CD4-positive, alpha-beta T cell (primary cell): ENCODE measurements around the gene STK32B. TPM values are rescaled to one million over a fixed set of nuclear protein-coding genes. Genes with fewer than 3 reads are reported as not detected.

Source experiments
- ATAC-seq: fragments of 200-7000 bp; cut with Tn5 transposase; one replicate; pipeline ENCODE4 v1.10.0; 2022; ENCODE audit warnings: mild to moderate bottlenecking; ENCODE audit not compliant: poor library complexity
- CTCF ChIA-PET: fragments of 350-600 bp; sonication (Branson Sonifier 250); formaldehyde crosslinking; loops from one replicate; lab custom pipeline; 2021; ENCODE audit warnings: antibody characterized with exemption, inconsistent platforms; lab: Charles Lee
- POLR2A ChIA-PET: fragments of 350-600 bp; sonication (Branson Sonifier 250); formaldehyde crosslinking; loops from one replicate; lab custom pipeline; 2021; ENCODE audit warnings: antibody characterized with exemption, inconsistent platforms; lab: Charles Lee
- DNase-seq, 14 experiments: peaks; one replicate each; pipeline ENCODE4 v3.0.0-alpha.2; 2013 to 2020; ENCODE audit warnings: mixed read lengths in 2 of 14
- H3K27ac ChIP-seq, 2 donors: one replicate each; pipeline versions ENCODE4 v1.5.1 to v1.7.0; 2013; ENCODE audit warnings: low read length in 2 of 2, low read depth in 1 of 2, mild to moderate bottlenecking in 1 of 2
- H3K27me3 ChIP-seq, 2 experiments: 1 replicate in 1 of 2; 2 replicates in 1 of 2; pipeline versions ENCODE4 v1.6.1 to v1.7.0; 2013; ENCODE audit warnings: low read length in 2 of 2, control low read depth in 1 of 2, mild to moderate bottlenecking in 1 of 2, moderate library complexity in 1 of 2; ENCODE audit not compliant: insufficient read depth in 2 of 2, control insufficient read depth in 1 of 2
- H3K36me3 ChIP-seq: one replicate; pipeline ENCODE4 v1.6.1; 2013; ENCODE audit warnings: low read length, control low read depth; ENCODE audit not compliant: insufficient read depth
- H3K4me1 ChIP-seq: one replicate; pipeline ENCODE4 v1.6.1; 2013; ENCODE audit warnings: low read length, control low read depth; ENCODE audit not compliant: insufficient read depth
- H3K4me3 ChIP-seq: one replicate; pipeline ENCODE4 v1.5.1; 2013; ENCODE audit warnings: mild to moderate bottlenecking, low read length, moderate library complexity
- H3K9me3 ChIP-seq, 2 experiments: 1 replicate in 1 of 2; 2 replicates in 1 of 2; pipeline versions ENCODE4 v1.6.1 to v1.7.0; 2013; ENCODE audit warnings: low read length in 2 of 2, mild to moderate bottlenecking in 2 of 2, control low read depth in 1 of 2, moderate library complexity in 1 of 2; ENCODE audit not compliant: control insufficient read depth in 1 of 2, insufficient read depth in 1 of 2
- H3K27ac Mint-ChIP-seq: one replicate; pipeline ENCODE4 v1.8.0; 2020; ENCODE audit warnings: mixed read lengths
- H3K27me3 Mint-ChIP-seq: one replicate; pipeline ENCODE4 v1.8.0; 2021; ENCODE audit warnings: mixed read lengths
- H3K36me3 Mint-ChIP-seq: one replicate; pipeline ENCODE4 v1.8.0; 2021; ENCODE audit warnings: low read depth, mixed read lengths
- H3K4me1 Mint-ChIP-seq: one replicate; pipeline ENCODE4 v1.8.0; 2021; ENCODE audit warnings: low read depth, mixed read lengths
- H3K4me3 Mint-ChIP-seq: one replicate; pipeline ENCODE4 v1.8.0; 2020; ENCODE audit warnings: mild to moderate bottlenecking, mixed read lengths
- H3K9me3 Mint-ChIP-seq: one replicate; pipeline ENCODE4 v1.8.0; 2020; ENCODE audit warnings: mixed read lengths
- CTCF ChIP-seq: fragments of 200-600 bp; IDR thresholded peaks from one replicate; pipeline ENCODE4 v1.8.0; 2022; ENCODE audit warnings: antibody characterized with exemption, mild to moderate bottlenecking
- intact Hi-C, 2 experiments: fragments of 100-400 bp; cut with DNase I in 1 of 2; cut with micrococcal nuclease in 1 of 2; formaldehyde crosslinking; loops; one replicate each; pipeline versions ENCODE4 v1.15.1 to v1.9.0; 2023 to 2025; cut with DNase I, micrococcal nuclease
- total RNA-seq, 174 experiments: library from RNA in 2 of 174; stranded (reverse) in 2 of 174; gene quantifications; one replicate each; pipeline ENCODE4 v1.2.3 and lab custom pipeline; 2021 to 2026

The STK32B gene
- total RNA-seq, 2 experiments from 2014 or later: not detected

GRCh38 chr4:5014007-5014682 is 37.1 kb upstream of the STK32B start:
- Mint-ChIP-seq H3K36me3 (no peaks in the 10 kb centered on the region), H3K4me3 (no peak overlapping the region), H3K9me3 (no peaks in the 10 kb centered on the region), H3K27ac (no peak overlapping the region), H3K4me1 (peaks cover 5% of the 10 kb centered on the region), H3K27me3 (peaks cover 46% of the 10 kb centered on the region)
- ATAC-seq (no peak), DNase-seq (no peak)
- TF ChIP-seq CTCF: no peak
- Histone ChIP-seq H3K9me3 (peaks cover 0 to under 1% of the 10 kb centered on the region in 2 experiments), H3K36me3 (no peaks in the 10 kb centered on the region), H3K4me1 (peaks cover 2% of the 10 kb centered on the region), H3K27ac (no peak overlapping the region), H3K4me3 (no peak overlapping the region), H3K27me3 (peaks cover 4 to 24% of the 10 kb centered on the region in 2 experiments)
- intact Hi-C loops: no loop called here
- POLR2A ChIA-PET: no interaction called here
- CTCF ChIA-PET: no interaction called here

GRCh38 chr4:5018096-5018495 is 33.2 kb upstream of the STK32B start:
- no peak overlapping the region for H3K27ac Mint-ChIP-seq
- POLR2A ChIA-PET: no interaction called here
- Histone ChIP-seq H3K27ac (no peak overlapping the region), H3K36me3 (no peaks in the 10 kb centered on the region), H3K9me3 (peaks cover 0 to 6% of the 10 kb centered on the region in 2 experiments), H3K4me3 (no peak overlapping the region), H3K27me3 (peaks cover 6 to 33% of the 10 kb centered on the region in 2 experiments), H3K4me1 (peaks cover 5% of the 10 kb centered on the region)
- no peak for DNase-seq
- intact Hi-C loops: no loop called here
- H3K9me3 Mint-ChIP-seq: no peaks in the 10 kb centered on the region
- H3K4me3 Mint-ChIP-seq: no peak overlapping the region
- no peaks in the 10 kb centered on the region for H3K36me3 Mint-ChIP-seq
- H3K4me1 Mint-ChIP-seq: peaks cover 5% of the 10 kb centered on the region
- CTCF ChIA-PET: no interaction called here
- H3K27me3 Mint-ChIP-seq: peaks cover 31% of the 10 kb centered on the region
- no peak for TF ChIP-seq CTCF
- ATAC-seq: no peak

GRCh38 chr4:5018603-5019002 is 32.7 kb upstream of the STK32B start:
- Histone ChIP-seq H3K4me3 (no peak overlapping the region), H3K4me1 (peaks cover 5% of the 10 kb centered on the region), H3K27me3 (peaks cover 6 to 33% of the 10 kb centered on the region in 2 experiments), H3K9me3 (peaks cover 0 to 6% of the 10 kb centered on the region in 2 experiments), H3K36me3 (no peaks in the 10 kb centered on the region), H3K27ac (no peak overlapping the region)
- no peak for ATAC-seq
- peaks cover 5% of the 10 kb centered on the region for H3K4me1 Mint-ChIP-seq
- intact Hi-C loops: no loop called here
- no peaks in the 10 kb centered on the region for H3K36me3 Mint-ChIP-seq
- DNase-seq: no peak
- ChIA-PET POLR2A (no interaction called here), CTCF (no interaction called here)
- peaks cover 27% of the 10 kb centered on the region for H3K27me3 Mint-ChIP-seq
- TF ChIP-seq CTCF: no peak
- H3K4me3 Mint-ChIP-seq: no peak overlapping the region
- H3K27ac Mint-ChIP-seq: no peak overlapping the region
- H3K9me3 Mint-ChIP-seq: no peaks in the 10 kb centered on the region
